ENCODE data around the gene CBY1. TPM values are rescaled to one million over a fixed set of nuclear protein-coding genes. Genes with fewer than 3 reads are reported as not detected.

CBY1 gene
- total and polyA plus RNA-seq, 2 donors (not counting 3 experiments of a cell fraction or from before 2014, with no cell fraction given), result 37.0 to 41.8 TPM

DNA sequence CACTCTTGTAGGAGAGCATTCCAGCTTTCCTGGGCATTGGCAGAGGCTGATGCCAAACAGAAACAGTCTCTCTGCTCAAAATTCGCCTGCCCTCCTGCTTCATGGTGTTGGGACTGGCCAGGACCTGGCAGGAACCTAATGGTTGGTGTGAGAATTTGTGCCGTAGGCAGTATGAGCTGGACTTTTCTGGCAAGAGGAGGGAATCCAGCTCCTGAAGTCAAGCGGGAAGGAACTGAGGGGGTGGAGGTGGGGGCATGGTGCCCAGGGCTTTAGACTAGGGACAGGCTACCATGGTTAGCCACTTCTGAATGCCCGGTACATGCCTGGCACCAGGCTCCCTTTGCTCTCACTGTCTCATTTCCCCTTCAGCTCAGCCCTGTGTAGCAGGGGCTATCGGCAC is 18.4 kb downstream of the CBY1 start:
- BruUV-seq (replicated peaks), result no TSS peak
- Histone ChIP-seq H4K20me1 (replicated peaks; ENCODE audit: control insufficient read depth, extremely low read depth, insufficient read depth, low read length) (no peaks in the 10 kb centered on the region), H2AFZ (ENCODE audit: low read depth, low read length) (no peak overlapping the region), H3K4me1 (ENCODE audit: control insufficient read depth, extremely low read depth, insufficient read depth, low read length) (no peaks in the 10 kb centered on the region), H3K9me3 (replicated peaks; ENCODE audit: control insufficient read depth, insufficient read depth, low read length) (no peaks in the 10 kb centered on the region), H3K9me1 (replicated peaks; ENCODE audit: control insufficient read depth, extremely low read depth, insufficient read depth, low read length) (no peaks in the 10 kb centered on the region), H3K27ac (ENCODE audit: insufficient read depth, low read depth, low read length) (no peak overlapping the region), H3K4me2 (ENCODE audit: insufficient read depth, low read length) (no peak overlapping the region), H3K27me3 (ENCODE audit: control insufficient read depth in 2 of 2, insufficient read depth in 2 of 2, low read length in 2 of 2) (no peaks in the 10 kb centered on the region), H3K4me3 (replicated peaks in 1 of 3; ENCODE audit: insufficient read depth in 1 of 3, low read depth in 1 of 3, low read length in 3 of 3) (no peak overlapping the region), H3K79me2 (ENCODE audit: control insufficient read depth, insufficient read depth, low read length) (no peaks in the 10 kb centered on the region), H3K36me3 (ENCODE audit: control insufficient read depth in 2 of 2, extremely low read depth in 1 of 2, insufficient read depth in 2 of 2, low read length in 2 of 2) (peaks cover 0 to 14% of the 10 kb centered on the region in 2 experiments), H3K9ac (replicated peaks; ENCODE audit: extremely low read depth, insufficient read depth, low read length) (no peak overlapping the region)
- intact Hi-C loops (cut with micrococcal nuclease), result no loop called here
- no peak for TF ChIP-seq POLR2A (IDR thresholded peaks at IDR 0.05; ENCODE audit: low read depth, low read length)
- TF ChIP-seq FOS (IDR thresholded peaks at IDR 0.05; ENCODE audit: borderline replicate concordance, insufficient read depth, low read length), result no peak
- TF ChIP-seq MYC (IDR thresholded peaks at IDR 0.05; ENCODE audit: low read depth, low read length), result no peak
- no peak for TF ChIP-seq EZH2 (IDR thresholded peaks at IDR 0.05; ENCODE audit: borderline replicate concordance, low read depth, low read length, severe bottlenecking)
- no peak for TF ChIP-seq JUN (IDR thresholded peaks at IDR 0.05; ENCODE audit: borderline replicate concordance, insufficient read depth, insufficient read length, low read depth)
- TF ChIP-seq, protein P1, sequence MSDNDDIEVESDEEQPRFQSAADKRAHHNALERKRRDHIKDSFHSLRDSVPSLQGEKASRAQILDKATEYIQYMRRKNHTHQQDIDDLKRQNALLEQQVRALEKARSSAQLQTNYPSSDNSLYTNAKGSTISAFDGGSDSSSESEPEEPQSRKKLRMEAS (IDR thresholded peaks at IDR 0.05; ENCODE audit: insufficient read depth, insufficient read length), result no peak
- TF ChIP-seq GATA2 (IDR thresholded peaks at IDR 0.05; ENCODE audit: insufficient read depth, insufficient read length, low read depth, low read length), result no peak
- TF ChIP-seq, protein P2, sequence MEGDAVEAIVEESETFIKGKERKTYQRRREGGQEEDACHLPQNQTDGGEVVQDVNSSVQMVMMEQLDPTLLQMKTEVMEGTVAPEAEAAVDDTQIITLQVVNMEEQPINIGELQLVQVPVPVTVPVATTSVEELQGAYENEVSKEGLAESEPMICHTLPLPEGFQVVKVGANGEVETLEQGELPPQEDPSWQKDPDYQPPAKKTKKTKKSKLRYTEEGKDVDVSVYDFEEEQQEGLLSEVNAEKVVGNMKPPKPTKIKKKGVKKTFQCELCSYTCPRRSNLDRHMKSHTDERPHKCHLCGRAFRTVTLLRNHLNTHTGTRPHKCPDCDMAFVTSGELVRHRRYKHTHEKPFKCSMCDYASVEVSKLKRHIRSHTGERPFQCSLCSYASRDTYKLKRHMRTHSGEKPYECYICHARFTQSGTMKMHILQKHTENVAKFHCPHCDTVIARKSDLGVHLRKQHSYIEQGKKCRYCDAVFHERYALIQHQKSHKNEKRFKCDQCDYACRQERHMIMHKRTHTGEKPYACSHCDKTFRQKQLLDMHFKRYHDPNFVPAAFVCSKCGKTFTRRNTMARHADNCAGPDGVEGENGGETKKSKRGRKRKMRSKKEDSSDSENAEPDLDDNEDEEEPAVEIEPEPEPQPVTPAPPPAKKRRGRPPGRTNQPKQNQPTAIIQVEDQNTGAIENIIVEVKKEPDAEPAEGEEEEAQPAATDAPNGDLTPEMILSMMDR (IDR thresholded peaks at IDR 0.05; ENCODE audit: extremely low read depth in 1 of 2, insufficient read depth in 1 of 2, low read depth in 1 of 2, low read length in 2 of 2), result no peak
- no peak for TF ChIP-seq POLR2AphosphoS5 (IDR thresholded peaks at IDR 0.05; ENCODE audit: insufficient read depth, low read depth, low read length)
- dilution Hi-C loops (cut with MboI; ENCODE audit: extremely low pct_ligation_motif_present, low sequenced_read_pairs), result no loop called here
- FAIRE-seq (no peak), DNase-seq (ENCODE audit: low read depth, low spot score) (no peak)
- ChIA-PET POLR2A (no interaction called here), CTCF (interaction anchor here (1.4 kb wide), 1 partner anchor 10 kb away, joined by 3 read pairs; no protein-coding TSS in a partner anchor)
